Activated CD4-positive, alpha-beta T cell treated with anti-CD3 and anti-CD28 coated beads, Interleukin-2, amount 50 U/mL, for 48 hours (primary cell): ENCODE data around the gene EPAS1.

Source experiments
- DNase-seq, 2 experiments: peaks; one replicate each; pipeline ENCODE4 v3.0.0-alpha.2; 2020

EPAS1 gene

GRCh38 chr2:46413631-46414030 is 116.4 kb downstream of the EPAS1 start:
- no peak for DNase-seq

DNA sequence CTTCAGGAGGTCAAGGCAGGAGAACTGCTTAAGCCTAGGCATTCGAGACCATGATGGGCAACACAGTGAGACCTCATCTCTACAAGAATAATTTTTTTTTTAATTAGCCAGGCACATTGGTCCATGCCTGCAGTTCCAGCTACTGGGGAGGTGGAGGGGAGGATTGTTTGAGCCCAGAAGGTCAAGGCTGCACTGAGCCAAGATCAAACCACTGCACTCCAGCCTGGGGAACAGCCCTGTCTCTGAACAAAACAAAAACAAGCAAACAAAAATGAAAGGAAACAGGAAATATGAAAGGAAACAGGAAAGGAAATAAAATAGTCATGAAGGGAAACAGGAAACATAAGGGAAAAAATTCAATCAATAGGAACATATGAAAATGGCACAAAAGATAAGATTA is 117.5 kb downstream of the EPAS1 start:
- no peak for DNase-seq

- no peak for DNase-seq
Observed at GRCh38 chr2:46416280-46416679, 119.1 kb downstream of the EPAS1 start.

DNA sequence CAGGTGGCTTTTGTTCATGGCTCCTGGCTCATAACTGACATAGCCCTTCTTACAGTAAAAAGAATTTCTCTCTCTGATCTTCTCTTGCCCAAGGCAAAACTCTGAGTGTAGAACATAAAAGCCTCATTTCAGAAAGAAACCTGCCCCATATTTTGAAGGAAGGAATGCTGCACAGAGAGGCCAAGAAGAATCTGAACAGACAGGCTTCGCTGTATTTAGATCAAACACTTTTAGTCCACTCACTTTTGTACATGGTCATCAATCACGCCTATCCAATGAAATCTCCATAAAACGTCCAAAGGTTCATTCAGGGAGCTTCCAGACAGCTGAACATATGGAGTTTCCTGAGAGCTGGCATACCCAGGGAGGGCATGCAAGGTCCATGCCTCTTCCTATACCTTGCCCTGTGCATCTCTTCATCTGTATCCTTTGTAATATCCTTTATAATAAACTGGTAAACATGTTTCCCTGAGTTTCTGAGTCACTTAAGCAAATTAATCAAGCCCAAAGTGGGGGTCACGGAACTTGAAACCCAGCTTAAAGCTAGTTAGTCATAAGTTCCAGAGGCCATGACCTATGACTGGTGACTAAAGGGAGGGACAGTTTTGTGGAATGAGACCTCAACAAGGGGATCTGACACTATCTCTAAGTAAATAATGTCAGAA is 119.7 kb downstream of the EPAS1 start:
- DNase-seq: no peak

DNA sequence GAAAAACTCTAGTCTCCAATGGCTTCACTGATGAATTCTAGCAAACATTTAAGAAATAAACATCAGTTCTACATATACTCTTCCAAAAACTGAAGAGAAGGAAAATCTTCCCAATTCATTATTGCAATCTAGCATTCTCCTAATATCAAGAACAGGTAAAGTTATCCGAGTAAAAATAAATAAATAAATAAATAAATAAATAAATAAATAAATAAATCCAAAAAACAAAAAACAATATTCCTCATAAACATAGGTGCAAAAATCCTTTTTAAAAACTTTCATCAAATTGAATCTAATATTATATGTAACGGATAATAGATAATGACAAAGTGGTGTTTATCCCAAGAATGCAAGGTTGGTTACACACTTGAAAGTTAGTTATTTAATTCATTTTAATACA is 123.7 kb downstream of the EPAS1 start:
- DNase-seq: no peak

GRCh38 chr2:46421361-46421760 is 124.2 kb downstream of the EPAS1 start:
- DNase-seq: no peak

GRCh38 chr2:46422717-46423394 is 125.6 kb downstream of the EPAS1 start:
- DNase-seq: no peak

DNA sequence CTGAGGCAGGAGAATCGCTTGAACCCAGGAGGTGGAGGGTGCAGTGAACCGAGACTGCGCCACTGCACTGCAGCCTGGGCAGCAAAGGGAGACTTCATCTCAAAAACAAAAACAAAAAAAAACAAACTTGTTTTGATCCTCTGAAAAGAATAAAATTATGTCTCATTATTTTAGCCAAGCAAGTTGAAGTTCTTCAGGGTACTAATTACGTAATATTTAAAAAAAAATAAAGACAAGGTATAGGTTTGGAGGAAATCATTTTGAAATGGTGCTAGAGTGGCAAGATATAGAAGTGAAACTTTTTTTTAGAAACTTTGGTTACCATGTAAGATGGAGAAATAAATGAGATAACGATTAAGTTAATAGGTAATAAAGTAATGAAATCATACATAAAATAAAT is 127.7 kb downstream of the EPAS1 start:
- no peak for DNase-seq

DNA sequence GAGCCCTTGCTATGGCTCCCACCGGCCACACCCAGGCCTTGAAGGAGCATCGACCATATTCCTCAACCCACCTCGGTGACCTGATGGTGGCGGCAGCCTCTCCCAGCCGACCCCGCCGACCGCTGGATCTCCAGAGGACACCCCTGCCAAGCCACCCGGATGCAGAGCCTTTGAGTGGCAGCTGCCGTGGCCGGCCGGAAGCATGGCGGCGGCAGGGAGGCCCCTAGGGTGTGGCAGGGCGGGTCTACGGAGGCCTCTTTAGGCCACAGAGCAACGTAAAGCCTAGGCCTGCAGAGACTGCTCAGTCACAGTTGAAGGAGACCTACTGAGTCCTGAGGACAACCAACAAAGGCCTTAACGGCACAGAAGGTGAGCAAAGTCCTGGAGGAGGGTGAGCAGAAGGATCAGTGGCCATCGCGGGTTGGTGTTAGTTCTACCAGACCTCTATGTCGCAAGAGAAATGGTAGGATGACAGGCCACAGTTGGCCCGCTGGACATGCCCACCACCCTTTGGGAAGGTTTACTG is 131.8 kb downstream of the EPAS1 start:
- DNase-seq: no peak

DNA sequence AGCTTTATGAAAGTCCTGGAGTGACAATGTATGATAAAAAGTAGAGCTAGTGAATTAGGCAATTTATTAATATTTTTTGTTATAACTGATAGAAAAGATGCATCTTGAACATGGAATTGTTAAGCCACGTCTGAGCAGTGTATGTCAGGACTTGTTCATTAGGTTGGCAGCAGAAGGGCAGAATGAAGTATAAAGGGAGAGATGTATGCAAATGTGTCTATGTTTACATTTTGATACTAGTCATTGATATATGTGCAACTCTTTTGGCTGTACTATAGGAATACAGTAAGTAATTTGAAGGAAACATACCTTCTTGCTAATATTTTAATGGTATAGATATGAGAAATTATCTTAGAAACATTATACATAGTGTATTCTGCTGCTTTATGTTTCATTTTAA is 133.2 kb downstream of the EPAS1 start:
- no peak for DNase-seq

- no peak for DNase-seq
Observed at GRCh38 chr2:46430992-46431391, 133.8 kb downstream of the EPAS1 start.

DNA sequence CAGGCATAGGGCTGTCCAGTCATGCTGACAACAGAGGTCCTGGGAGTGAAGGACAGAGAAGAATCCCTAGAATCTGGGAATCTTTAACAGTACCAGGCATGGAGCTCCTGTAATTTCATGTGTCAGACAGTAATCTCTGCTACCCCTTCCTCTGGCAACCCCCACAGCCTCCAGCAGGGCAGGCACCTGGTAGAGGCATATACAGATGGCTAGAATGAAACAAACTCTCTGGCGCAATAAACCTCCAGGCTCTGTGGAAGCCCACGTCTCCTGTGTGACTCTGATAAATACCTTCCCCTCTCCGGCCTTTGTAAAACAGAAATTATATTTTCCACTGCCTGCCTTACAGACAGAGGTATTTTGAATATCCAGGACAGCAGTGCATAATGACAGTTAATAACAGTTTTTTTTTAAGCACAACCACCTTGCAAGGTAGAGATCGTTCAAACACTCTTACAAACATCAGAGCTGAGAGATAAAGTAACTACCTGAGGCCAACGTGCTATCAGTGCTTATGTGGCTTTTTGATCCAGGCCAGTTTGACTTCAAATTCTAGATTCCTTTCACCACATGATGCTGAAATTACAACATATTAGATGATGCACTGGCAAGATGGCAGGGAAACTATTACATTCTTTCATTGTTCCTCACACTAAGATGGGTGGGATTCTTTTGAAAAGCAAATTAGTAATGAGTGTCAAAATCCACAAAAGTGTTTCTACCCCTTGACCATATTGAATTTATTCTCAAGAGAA is 134.5 kb downstream of the EPAS1 start:
- no peak for DNase-seq

DNA sequence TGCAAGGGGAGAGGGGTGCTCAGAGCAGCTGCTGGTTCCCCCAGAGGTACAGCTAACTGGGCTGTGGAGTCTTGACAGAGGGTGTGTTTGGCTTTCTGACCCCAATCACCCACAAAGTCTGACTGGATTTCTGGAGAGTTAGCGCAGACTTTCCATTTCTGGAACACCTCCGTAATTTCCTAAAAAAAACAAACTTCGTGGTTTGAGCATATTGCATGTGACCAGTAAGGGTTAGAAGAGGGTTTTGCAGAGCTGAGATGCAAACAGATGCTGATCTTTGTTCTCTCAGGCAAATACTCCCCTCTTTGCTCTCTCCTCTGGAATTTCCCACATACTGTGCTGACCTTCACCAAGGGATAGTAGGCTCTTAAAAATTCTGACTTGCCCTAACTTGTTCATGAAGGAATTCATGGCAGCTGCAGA is 137.7 kb downstream of the EPAS1 start:
- DNase-seq: no peak

GRCh38 chr2:46435353-46435752 is 138.1 kb downstream of the EPAS1 start:
- DNase-seq: no peak

GRCh38 chr2:46435796-46436360 is 138.7 kb downstream of the EPAS1 start:
- DNase-seq: no peak
